GM18861 (cell line): ENCODE data around the gene UXS1.
A peak's percentile ranks its signal among the peaks of the same experiment; 100 is the strongest.

Experiments used
- ATAC-seq: cut with Tn5 transposase; IDR thresholded peaks from one replicate; pipeline ENCODE4 v1.9.1; 2021; ENCODE audit not compliant: unreplicated experiment

UXS1 gene

DNA sequence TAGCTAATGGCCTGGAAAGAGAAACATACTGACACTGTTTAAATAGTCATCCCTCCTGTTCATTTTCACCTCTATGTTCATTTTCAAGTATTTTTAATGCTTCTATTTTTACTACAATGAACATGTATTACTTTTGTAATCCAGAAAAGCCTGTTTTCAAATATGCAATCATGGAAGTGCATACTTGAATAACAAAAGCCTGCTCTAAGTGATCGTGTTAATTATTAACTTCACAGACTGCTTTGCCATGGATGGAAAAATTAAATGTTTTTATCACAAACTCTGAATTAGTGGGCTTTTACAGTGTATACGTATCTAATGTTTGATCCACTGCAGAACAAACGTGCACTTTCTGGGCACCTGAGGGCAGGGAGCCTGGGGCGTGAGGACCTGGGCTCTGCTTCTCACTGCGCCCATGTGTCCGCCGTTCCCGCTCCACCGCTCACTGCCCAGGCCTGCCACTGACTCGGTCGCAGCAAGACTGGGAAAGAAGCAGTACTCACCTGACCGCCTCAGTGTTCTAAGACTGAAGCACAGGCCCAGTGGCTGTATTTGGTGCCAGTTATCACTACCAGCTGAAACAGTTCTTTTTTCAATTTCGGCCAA lies 80.6 kb downstream of the UXS1 start:
- no peak for ATAC-seq

DNA sequence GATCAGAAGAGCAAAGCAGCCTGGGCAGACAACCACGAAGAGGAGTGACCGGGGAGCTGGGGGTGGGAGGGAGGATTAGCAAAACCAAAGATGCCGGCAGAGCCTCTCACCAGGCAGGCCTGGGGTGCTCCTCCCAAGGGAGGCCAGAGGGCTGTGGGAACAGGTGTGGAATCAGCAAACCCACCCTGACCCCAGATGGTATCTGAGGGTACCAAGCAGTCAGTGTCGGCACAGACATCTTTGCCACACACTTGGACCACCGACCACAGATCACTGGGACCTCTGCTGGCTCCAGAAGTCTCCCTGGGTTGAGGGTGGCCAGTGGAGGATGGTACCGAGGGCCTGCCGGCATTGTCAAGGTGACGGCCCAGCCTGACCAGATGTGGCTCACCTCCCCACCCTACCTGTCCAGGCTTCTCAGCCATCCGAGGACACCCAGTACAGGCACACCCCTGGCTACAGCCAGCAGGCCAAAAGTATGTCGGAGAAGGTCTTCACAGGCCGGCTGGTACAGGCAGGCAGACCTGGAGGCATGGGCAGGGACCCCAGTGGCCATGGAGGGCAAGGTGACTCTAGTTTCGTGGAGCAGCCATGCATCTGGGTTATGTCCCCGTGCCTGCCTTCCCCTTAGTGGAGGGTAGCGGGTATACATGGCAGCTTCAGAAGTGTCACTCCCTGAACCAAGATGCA lies 82.1 kb downstream of the UXS1 start:
- ATAC-seq, result no peak

DNA sequence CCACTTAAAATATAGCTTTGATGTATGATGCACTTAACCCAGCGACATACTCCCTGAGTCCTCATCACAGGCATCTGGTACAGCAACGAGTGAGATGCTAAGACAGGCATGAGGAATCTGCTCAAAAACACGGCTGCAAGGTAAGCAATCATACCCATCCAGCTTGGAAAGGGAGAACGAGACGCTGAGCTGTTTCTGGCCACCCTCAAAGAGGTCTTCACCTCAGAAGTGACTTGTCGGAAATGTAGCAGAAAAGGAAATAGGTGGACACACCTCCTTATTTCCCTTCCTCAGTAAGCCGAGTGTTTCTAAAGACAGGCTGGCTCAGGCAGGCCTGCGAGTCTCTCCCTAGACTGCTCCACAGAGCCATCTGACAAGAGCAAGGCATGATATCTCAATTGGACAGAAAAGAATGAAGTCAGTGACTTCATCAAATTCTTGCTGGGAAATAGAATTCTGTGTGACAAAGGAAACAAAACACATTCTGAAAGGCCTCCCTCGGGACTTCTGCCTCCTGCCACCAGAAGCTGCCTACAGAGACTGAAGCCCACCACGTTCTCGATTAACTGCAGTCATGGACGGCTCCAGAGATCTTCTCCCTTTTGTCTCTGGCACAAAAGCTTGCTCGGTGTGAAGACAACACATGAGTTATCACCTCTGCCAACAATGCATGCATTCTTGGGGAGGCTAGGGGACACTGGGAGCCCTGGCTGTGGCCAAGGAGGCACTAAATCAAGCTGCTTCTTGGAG lies 84.3 kb downstream of the UXS1 start:
- no peak for ATAC-seq

DNA sequence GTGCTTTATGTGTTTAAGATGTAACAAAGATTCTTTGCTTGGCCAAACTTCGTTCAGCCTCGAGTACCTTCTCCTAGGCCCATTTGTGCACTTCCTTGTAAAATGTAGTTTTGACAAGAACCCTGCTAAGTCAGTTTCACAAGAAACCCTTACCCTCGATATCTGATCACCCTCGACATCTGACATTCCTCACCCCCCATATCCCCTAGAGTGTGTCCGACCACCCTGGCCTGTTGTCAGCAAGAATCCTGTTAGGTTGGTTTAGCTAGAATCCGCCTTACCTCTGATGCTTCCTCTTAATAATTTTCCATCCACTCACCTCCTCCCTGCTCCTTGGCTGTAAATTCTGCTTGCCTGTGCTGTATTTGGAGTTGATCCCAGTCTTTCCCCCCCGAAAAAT lies 85.3 kb downstream of the UXS1 start:
- no peak for ATAC-seq

DNA sequence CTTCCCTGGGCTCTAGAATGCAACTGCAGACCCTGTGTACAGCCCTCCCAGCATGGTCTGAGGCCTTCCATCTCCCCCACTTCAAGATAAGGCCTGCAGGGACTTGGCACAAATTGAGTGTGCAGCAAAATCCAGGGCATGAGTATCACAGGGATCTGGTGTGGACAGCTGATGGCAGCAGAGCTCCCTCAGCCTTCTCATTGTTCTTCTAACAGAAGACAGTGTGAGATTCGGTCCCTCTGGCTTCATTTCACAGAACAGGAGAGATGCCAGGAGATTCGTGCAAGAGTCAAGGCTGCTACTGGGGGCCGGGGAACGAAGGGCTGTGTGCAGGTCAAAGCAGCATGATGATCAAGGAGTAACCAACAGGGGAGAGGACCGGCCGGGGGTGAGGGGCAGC lies 85.8 kb downstream of the UXS1 start:
- ATAC-seq, result no peak

DNA sequence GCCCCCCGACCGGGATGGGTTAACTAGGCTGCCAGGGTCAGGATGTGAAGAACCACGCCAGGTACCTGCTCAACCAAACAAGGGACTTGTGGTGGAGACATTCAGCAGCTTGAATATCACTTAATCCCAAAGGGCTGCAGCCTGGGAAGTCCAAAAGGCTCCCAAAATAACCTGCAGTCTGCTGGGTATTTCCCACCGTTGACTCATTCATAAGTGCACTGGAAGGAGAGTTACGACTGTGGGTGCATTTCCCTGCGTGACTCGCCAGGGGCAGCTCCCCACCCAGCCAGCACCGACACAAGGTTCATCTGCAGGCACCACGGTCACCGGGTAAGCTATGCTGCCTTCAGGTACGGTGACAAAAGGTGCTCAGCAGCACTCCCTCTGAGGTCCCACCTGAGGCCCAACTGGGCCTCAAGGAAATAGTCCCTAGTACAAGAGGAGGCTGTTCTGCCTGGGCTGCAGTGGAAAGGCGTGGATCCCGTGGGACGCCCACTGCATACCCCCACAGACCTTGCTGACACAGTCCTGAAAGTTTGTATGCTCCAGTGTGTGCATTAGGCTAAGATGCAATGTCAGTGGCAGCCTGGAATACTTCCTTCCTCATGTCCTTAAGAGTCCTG lies 86.5 kb downstream of the UXS1 start:
- ATAC-seq, result peak; percentile 53

DNA sequence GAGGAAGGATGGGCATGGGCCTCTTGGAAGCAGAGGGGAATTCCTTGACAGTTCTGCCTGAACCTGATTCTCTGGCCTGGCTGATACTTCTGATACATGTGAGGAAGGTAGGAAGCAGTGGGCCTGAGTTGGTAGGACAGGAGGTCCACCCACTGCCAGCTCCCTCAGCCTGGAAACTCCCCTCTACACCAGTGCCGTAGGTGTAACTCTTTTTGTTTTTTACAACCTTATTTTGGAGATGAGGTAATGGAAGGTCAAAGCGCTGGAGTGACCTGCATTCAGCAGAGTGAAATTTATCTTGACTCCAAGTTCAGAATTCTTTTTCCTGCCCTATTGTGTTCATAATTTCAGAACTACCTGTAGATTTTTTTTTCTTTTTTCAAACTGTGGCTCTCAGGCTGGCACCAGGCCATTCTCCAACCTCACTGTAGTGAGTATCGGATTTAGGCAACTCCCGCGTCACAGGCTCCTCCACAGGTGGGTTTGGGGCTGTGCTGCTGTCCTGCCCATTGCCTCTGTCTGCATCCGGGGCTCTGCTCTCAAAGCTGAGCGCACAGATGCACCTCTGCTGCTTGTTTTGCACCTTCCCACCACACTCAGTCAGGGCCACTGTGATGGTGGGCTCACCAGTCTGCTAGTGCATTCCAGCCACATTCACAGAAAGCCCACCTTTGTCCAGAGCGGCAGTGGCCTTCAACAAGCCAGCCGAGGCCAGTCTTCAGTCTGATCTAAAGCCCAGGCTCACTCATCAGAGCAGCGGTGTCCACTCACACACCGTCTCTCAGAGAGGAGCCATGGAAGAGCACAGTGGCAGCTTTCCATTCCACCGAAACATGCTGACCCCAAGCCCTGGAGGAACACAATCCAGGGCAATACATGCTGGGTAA lies 87.2 kb downstream of the UXS1 start:
- ATAC-seq, result no peak

DNA sequence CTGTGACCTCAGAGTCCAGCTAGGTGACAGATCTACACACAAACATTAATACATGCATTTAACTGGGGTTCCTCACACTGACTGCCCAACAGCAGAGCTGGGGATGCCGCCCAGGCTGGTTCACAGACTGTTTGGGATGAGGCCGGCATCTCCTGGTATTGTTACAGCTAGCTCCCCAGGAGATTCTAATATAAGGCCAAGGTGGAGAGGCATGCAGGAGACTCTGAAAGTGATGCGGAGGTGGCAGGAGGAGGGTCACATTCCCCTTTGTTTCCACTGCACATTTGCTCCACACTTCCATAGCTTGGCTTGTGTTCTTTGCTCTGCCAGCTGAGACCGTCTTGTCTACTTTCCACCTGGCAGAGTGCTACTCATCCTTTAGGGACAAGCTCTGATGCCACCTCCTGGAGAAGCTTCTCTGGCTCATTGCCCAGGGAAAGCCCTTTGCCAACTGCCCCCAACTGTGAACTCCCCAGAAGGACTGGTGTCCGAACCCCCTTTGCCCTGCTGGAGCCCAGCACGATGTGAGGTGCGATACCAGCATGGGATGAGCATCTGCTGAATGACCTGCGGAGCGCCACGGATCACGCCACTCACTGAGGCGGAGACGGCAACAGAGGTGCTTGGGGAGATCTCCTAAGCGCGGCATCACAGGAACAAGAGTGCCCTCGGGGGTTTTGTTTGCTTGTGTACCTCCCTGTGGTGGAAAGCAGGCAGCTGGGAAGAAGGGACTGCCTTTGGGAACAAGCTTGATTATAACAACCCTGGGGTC lies 88.8 kb downstream of the UXS1 start:
- no peak for ATAC-seq

DNA sequence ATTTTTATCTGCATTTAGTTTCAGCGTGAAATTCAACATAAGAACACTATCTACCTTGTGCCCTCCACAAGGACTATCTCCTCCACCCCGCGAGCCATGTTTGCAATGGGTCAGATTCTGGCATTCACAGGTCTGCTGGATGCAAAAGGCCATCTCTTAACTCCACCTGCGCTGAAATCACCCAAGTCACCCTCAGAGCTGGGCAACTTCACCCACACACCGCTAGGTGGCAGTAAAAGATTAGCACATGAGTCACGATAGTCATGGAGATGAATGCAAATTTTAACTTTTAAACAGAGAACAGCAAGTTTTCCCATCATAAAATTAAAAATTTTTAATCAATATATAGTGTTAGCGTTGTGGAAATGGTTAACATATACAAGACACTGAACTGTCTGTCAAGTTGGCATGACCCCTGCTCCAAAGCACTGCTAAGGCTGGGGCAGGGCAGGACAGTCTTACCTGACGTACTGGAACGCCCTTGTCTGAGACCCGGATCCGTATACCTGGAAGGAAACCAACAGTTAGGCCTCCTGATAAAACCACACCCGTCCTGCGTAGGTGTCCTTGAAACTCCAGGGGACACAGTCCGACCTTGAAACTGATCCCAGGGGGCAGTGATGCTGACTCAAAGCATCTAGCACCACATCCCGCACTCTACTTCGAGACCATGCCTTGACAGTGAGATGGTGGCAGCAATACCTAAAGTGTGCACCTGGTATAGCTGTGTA lies 89.6 kb downstream of the UXS1 start:
- ATAC-seq, result peak; percentile 61

DNA sequence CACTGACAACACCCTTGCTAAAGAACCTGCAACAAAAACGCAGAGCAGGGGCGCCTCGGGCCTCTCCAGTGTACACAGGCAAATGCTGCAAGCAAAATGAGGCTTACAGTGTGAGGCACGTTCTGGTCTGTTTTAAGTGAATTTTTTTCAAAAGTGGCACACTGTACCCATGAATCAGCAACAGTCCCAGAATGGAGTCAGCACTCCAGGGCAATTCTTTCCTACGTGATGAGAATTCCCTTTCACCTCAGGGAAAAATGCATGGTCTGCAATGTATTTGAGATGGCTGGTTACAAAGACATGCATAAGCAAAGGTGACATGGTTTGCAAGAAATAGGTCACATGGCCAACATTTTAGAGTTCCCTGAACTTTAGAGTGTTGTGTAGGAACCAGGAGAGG lies 94.4 kb downstream of the UXS1 start:
- ATAC-seq, result no peak

DNA sequence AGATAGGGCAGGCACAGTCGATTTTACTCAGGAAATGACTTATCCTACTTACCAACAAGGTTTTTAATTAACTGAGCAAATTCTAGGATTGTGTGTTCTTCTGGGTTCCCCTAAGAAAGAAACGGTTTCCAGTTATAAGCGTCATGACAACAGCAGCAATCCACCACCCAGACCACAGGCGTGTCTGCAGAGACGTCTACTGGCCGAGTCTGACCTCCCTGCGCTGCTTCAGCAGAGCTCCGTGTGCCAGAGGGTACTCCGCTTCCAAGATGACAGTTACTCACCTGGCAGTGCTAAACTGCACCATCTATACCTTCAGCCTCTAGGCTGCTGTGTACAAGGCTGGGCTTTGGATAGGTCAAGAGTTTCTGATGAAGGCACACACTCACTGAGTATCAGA lies 95.4 kb downstream of the UXS1 start:
- ATAC-seq, result no peak

DNA sequence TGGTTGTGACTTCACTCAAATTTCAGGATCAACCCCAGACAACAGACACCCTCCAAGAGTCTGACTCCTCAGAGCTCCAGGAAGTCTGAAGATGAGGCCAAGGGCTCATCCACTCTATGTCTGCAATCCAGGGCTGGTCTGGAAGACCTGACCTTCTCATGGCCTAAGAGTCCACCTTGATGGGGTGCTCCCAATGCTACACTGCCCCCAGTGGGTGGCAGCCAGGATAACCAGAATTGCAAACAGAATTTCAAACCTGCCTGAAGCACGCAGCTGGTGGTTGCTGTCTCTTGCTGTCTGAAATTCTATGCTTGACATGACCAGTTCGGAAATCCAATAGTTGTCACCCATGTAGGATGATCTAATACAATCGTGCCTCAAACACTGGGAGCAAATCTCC lies 96.0 kb downstream of the UXS1 start:
- no peak for ATAC-seq

DNA sequence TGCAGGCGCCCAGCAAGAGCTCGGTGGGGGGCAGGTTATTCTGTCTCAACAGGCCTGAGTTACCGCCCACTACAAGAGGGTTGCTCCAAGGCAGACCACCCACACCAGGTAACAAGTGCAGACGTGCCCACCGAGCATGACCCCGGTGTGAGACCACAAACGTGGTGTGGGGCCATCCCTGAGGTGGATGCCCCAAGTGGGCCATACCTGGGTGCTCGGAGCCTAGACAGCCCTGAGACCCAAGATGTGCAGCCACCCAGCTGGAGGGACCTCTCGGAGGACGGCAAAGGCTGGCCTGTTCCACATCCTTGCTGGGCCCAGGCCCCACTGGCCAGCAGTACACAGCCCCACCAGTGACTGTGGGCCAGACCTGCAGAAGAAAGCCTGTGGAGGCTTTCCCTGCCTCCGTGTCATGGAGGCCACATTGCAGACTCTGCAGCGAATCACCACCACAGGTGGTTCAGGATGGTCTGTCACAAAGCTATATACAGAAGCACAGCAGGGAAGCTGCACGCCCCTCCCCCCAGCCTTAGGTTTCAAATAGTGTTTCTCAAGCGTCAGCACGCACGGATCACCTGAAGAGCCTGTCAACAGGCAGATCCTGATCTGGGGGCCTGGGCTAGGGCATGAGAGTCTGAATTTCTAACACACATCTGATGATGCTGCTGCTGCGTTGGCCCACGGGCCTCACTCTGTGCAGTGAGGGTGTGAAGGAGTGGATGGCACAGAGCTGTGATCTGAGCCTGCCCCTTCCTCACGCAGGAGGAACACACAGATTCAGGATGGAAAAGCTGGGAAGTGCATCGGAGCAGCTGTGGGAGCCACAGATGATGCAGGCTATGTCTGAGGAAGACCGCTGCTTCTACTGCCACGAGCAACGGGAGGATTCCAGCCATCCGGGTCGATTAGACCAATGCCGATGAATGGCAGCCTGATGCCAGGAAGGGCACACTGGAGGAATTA lies 96.8 kb downstream of the UXS1 start:
- ATAC-seq, result no peak

DNA sequence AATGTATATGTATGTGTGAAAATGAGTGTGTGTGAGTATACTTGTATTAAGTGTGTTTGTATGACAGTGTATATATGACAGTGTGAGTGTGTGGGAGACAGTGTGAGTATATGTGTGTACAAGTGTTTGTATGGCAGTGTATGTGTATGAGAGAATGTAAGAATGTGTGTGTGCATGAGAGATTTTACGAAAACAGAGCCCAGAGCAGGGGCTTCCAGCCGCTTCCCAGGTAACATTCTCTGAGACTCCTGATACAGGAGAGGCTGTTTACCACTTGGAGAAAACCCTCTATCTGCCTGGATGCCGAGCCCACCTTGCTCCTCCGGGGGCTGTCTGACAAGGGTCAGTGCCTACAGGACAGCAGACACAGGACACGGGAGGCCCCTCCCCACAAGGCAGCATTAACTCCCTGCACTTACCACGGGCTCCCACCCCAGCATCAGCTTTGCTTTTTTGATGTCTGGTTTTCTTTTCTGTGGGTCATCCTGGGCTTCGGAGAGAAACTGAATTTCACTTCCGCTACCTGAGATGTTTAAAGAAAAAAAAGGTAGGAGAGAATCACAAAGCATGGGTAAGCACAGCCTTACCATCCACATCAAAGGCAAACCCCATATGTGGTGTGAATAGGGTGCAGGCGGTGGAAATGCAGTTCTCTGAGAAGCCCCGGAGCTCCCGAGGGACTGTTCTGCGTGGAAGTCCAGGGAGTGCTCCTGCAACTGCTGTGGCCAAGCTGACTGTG lies 97.6 kb downstream of the UXS1 start:
- no peak for ATAC-seq

DNA sequence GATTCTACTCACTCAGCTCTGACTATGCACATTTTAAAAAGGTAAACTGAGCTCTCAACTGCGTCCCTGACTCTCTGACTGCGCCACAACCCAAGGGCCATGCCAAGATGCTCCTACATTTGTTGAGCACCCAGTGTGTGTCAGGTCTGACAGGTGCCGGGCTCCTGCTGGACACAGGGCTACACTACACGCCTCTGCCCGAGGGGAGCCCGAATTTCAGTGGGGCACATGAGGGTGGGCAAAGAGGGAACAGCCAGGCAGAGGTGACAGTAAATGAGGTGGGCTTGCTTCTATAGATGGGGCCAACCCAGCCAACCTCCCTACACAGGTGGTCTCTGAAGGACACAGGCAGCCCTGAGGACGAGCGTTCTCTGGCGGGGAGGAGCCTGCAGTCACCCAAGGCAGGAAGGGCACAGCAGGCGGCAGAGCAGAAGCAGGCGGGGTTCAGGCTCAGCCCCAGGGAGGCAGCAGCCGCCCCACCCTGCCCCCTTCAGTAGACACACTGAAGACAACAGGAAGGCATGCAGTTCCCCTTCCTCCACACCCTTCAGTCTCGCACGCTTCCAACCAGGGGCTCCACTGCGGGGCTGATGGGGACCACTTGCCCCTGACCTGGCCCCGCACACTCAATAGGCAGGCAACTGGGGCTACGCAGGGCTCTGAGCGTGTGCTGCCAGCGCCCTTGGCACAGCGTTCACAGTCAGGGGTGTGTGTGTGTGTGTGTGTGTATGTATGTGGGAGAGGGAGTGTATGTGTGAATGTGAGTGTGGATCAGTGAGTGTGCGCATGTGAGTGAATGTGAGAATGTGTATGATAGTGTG lies 98.4 kb downstream of the UXS1 start:
- no peak for ATAC-seq

DNA sequence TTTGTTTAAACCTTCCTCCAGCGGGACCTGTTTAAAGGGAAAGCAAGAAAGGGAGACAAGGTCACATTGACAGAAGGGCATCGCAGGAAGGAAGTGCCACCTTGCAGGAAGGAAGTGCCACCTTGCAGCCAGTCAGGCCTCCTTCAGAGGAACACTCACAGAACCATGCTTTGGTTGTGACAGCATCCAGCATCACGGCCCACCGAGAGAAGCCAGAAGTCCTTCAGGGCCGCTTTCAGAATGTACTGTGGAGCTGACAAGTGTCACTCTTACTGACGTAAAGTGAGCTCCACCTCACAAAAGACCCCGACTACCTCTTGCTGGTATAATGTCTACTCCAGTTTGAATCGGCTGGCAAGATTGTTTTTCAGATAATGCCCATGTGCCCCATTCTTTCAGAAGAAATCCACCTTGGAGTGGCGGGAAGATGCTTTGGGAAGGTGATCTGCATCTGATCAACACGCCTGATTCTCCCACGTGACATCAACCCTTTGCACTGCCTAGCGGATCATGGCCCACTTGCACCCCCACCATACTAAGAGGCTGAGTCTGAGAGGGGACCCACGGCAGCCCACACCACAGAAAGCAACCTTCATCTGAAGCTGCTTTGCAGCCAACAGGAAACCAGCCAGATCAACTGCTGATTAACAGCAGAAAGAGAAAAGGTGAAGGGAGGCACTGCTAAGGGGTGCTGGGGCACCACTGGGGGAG lies 99.8 kb downstream of the UXS1 start:
- no peak for ATAC-seq
